Measurements from ENCODE around the gene WFS1.

The WFS1 gene

DNA sequence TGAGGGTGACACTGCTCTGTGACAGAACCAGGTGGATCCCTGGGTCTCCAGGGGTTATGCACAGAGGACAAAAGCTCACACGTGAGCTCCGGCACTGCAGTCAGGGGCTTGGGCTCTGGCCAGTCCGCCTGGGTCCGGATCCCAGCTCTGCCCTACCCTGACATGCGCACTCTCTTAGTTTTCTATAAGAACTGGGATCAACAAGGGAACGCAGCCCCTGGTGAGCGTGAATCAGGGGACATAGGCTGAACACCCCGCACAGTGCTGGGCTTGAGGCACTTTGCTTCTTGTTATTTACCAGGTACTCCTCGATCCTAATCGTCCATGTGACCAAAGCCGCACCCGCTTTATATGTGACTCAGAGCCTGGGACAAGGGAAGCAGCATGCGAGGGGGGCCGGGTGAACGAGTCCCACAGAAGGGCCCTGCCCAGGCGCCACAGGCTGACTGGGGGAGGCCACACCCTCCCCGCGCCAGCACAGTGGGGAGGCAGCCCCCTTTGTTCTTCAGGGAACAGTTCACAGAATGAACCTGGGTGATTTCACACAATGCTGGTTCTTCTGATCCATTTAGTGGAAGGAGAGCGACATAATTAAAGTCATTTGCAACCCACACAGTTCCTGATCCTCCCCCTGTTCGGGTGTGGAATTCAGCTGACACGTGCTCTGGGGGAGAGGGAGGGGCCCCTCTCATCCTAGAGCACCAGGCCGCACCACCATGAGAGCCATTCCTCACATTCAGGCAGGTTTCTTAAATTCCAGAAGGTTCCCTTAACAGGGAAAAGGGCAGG is 55.5 kb downstream of the WFS1 start:
- DNase-seq (ENCODE audit: low read depth in 2 of 2): no peak

DNA sequence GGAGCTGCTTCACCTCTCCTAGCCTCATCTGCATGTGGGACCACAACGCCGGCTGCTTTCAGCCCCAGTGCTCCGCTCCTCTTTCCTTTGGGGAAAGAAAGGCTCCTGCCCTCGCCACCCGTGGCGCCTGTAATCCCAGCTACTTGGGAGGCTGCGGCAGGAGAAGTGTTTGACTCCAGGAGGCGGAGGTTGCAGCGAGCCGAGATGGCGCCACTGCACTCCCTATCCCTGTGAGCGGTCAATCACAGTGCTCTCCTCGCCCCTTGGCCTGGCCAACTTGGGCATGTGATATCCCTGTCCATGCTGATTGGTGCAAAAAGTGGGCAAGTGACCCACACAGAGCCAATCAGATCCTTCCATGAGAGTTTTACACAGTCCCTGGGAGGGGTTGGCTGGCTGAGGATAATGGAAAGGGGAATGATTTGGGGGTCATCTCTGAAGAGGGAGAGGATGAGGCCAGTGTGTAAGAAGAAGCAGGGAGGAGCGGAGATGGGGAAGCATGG is 56.2 kb downstream of the WFS1 start:
- no peak for DNase-seq (ENCODE audit: low read depth in 2 of 2)

DNA sequence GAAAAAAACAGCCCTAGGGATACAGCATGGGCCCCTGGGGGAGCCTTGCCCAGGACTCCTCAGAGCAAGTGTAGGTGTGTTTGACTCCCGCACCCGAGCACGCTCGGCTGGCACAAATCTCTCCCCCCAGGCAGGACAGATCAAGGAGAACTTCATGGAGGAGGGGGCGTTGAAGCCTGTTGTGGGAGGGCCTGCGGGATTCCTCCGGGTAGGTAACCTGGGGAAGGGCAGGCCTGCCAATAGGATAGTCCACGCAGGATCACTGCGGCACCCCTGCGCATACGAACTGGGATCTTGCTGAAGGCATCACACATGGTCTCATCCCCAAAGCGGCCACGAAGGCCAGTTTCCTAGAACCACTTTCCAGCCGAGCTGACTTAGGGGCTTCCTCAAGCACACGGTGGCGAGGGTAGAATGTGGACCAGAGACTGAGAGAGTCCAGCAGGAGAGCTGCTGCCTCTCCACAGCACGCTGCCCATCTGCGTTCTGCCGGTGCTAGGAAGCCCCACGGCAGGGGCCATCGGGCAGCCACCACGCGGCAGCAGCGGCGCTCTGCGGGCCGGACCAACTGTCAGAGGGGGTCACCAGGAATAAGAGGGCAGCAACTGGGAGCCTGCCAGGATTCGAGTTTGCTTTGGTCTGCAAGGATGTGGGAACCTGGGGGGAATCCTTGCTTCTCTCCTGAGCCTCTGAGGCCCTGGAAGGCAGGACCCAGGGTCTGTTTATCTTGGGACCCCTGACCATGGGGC is 56.8 kb downstream of the WFS1 start:
- no peak for DNase-seq (ENCODE audit: low read depth in 2 of 2)

DNA sequence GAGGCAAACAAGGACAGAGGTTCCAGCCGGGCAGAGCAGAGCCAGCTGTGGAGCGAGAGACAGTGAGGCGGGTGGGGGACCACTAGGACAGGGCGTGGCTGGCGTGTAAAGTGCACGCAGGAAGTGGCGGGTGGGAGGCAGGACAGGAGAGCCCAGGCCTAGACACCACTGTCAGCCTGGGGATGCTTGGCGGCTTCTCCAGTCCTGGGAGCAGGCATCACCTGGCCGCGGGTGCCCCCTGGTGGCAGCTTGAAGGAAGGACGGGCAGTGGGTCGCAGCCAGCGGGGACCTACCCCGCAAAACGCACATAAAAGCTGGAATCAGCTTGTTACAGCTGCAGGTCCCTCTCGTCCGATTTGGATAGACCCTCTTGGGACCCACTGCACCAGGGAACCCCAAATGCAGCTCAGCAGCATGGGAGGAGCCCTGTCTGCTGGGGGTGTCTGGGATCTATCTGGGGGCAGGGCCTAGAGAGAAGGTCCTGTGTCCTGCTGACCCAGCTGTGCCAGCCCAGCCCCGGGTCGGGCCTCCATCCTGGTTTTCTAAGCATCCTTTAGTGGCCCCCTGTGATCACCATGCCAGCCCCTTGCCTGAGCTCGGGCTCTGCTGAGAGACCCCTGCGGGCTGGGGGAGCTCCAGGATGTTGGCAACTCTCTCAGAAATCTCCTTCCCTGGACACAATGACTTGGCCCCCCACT is 57.7 kb downstream of the WFS1 start:
- DNase-seq (ENCODE audit: low read depth in 2 of 2): peak; percentile 53 to 66

DNA sequence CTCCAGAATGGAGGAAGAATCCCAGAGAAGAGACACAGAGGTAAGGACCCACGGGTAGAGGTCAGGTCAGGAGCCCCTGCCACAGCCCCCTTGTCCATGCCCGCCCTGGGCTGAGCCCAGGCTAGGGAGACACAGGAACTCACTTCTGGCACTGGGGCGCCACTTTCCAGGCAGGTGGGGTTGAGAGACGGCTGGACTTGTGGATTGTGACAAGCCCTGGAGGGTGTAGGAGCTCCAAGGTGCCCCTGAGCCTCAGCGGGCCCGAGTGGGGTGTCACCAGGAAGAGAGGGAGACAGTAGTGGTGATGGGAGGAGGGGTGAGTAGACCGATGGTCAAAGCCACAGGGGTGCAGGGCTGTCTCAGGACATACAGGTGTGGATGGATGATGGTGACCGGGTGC is 58.9 kb downstream of the WFS1 start:
- no peak for DNase-seq (ENCODE audit: low read depth in 2 of 2)

DNA sequence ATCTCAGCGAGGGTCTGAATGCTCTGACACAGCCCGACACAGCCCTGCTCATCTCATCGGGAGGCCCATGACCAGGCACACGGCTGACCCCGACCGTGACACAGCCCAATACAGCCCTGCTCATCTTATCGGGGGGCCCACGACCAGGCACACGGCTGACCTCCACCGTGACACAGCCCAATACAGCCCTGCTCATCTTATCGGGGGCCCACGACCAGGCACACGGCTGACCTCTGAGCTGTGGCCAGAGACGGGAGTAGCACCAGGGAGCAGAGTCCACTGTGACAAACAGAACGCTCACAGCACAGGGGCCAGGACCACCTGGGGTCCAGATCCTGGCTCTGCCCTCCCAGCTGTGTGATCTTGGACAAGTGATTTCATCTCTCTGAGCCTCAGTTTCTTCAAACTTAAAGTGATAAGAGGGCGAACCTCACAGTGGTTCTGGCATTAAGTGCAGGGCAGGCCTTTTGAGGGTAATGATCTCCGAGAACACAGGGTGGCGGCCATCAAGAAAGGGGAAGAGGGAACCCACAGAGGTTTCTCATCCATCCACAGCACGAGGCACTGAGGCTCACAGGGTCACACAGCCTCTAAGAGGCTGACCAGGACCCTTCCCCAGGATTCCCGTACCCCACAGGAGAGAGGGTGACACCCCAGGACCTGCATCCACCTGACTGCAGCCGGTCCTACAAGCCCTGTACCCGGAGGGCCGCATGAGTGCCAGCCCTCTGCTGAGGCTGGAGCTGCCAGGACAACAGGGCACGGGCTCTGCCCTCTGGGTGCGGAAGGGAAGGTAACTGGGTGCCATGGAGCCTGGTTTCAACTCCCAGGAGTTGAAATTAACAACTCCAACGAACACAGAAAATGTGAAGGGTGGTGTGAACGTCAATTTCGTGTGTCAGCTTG is 60.1 kb downstream of the WFS1 start:
- no peak for DNase-seq (ENCODE audit: low read depth in 2 of 2)

DNA sequence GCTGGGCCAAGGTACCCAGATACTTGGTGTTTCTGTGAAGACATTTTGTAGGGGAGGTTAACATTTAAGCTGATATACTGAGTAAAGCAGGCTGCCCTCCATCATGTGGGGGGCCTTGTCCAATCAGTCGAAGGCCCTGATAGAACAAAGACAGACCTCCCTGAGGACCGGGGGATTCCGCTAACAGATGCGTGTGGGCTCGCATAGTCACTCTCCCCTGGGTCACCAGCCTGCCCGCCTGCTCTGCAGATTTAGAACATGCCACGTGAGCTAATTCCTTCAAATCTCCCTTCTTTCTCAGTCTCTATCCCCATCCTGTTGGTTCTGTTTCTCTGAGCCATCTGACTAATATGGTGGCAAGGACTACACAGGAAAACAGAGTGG is 60.7 kb downstream of the WFS1 start:
- DNase-seq (ENCODE audit: low read depth in 2 of 2): no peak

DNA sequence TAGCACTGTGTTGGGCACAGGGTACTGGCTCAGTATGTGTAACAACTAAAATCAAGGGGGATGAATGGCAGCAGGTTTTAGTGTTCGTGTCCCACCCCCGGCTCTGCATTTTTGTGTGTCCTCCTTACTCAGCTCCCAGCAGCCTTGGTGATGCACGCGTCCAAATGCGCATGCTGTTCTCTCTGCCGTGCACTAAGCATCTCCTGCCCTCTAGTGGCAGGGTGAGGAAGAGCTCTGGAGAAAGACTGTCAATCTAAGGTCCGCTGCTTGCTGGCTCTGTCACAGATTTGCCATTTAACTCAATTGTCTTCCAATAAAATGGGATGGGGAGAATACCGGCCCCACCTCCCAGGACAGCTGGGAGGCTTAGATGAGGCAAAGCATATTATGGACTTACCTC is 61.4 kb downstream of the WFS1 start:
- DNase-seq (ENCODE audit: low read depth in 2 of 2): no peak

DNA sequence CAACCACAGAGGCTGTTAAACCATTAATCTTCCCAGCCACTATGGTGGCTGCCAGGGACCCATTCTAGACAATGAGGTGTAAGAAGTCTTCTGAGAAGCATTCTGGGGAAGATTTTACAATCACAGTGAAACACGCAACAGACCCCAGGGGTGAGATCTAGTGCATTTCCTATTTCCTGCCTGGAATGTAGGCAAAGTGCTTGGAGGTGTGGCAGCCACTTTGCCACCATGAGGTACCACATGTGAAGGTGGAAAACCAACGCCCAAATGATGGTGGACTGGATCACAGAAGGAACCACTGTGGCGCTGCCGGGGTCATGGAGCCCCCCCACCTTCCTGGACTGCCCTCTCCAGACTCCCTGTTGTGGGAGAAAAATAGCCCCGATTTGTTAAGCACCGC is 61.8 kb downstream of the WFS1 start:
- no peak for DNase-seq (ENCODE audit: low read depth in 2 of 2)

DNA sequence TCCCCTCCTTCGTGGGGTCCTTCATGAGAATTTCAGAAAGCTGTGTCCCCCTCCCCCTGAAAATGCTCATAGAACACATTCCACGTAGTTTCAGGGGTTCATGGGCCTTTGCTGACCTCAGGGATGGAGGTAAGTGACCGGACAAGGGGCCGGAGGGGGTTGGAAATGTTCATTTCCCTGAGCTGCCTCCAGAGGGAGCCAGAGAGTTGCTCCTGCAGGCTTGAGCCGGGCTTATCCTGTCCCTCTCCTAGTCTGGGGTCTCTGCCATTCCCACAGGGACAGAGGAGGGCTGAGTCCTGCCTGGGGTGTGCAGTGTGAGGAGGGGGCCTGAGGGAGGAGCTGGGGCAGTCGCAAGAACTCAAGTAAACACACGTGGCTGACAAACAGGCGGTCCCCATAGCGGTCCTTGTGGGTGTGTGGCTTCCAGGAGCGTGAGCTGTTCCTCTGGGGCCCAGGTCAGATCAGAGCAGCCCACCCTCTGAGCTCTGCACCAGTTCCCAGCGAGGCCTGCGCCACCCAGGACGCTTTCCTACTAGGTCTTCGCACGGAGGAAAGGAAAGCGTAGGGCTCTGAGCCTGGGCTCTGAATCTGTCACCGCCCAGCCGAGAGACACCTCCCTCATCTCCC is 62.5 kb downstream of the WFS1 start:
- DNase-seq (ENCODE audit: low read depth in 2 of 2): no peak

DNA sequence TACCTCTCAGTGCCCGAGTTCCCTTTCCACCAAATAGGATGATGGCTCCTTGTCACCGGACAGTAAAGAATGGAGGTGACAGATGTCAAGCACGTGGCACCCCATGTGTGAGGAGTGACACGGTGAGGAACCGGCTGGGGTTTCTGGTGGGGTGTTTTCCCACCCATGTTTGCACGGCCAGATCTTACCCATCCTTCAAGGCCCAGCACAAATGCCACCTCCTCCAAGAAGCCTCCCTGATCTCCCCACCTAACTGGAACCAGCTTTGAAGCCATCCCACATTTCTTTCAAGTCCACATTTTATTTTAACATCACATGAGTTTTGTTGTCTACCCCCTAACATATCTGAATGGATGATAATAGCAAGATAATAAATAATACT is 63.0 kb downstream of the WFS1 start:
- no peak for DNase-seq (ENCODE audit: low read depth in 2 of 2)

DNA sequence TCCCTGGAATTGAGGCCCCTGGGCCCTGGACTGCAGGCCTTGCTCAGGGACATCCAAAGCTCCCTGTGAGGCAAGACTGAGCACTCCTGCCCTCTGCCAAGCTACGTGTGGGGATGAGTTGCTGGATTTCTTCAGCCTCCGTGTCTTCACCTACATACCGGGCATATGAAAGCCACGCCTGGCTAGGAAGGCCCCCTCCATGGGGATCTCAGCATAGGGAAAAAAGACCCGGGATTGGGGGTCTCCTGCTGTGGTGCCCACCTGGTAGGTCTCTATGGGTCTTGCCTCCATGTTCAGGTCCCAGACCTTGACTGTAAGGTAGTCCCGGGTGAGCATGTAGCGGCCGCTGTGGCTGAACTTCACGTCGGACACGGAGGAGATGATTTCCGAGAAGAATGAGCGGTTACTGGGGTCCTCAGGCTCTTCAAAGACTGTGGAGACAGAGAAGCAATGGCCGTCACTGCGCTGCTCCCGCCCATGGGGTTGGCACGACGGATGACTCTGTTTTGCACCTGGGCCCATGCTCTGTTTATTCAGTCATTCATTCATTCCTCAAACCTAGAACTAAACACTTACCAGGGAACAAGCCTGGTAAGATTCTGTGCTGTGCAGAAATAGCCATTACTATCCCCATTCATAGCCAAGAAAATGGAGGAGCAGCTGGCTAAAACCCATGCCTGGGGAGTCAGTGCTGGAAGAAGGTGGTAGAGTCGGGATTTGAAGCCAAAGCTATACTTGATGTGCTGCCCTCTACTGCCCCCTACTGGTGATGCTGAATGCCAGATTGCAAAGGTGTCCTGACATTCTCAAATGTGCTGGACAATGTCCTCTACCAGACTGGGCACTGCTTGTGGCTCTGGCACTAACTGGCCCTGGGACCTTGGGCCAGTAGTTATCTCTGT is 63.9 kb downstream of the WFS1 start:
- DNase-seq (ENCODE audit: low read depth in 2 of 2): no peak

DNA sequence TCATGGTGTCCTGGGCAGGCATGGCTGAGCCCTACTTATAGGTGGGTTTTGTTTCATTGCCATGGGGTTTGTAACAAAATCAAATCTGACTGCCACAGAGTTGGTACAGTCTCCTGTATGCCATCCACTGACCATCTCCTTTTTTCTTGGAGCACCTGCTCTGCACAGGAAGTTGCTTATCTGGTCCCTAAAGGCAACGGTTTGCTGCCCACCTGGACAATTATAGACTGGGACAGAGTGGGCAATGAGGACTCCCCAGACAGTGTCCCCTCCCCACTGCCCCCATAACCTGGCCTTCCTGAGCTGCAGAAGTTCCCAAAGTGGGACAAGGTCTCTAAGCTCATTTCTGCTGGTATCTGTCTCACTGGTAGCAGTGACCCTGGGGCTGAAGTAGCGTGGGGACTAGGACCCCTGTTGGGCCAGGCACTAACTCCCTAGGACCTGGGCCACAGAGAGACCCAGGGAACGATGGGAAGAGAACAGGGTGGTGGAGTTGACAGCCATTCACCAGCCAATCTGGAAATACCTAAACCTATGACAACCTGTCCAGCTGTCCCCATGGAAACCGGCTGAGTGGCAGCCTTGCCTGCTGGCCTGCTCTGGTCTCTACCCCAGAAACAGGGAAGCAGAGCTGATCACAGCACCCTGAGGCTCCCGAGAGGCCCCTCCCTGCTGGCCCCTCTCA is 64.7 kb downstream of the WFS1 start:
- DNase-seq (ENCODE audit: low read depth in 2 of 2): no peak

DNA sequence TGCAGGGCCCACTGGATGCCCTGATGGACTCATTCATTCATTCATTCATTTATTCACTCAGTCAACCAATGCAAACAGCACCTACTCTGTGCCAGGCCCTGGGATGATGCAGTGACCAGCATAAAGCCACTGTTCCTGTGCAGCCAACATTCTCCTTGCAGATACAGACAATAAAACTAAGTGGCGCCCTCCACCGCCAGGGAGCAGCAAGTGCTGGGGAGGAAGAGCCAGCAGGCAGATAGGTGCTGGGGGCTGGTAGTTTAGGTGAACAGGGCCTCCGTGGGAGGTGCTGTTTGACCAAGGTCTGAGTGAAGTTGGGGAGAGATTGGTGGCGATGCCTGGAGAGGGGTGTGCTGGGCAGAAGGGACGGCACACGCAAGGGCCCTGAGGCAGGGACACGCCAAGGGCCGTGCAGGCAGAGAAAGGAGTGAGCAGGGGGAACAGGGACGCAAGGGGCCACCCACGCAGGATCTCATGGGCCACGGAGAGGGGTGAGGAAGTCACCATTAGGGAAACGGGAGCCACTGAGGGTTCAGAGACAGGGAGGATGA is 65.5 kb downstream of the WFS1 start:
- no peak for DNase-seq (ENCODE audit: low read depth in 2 of 2)

DNA sequence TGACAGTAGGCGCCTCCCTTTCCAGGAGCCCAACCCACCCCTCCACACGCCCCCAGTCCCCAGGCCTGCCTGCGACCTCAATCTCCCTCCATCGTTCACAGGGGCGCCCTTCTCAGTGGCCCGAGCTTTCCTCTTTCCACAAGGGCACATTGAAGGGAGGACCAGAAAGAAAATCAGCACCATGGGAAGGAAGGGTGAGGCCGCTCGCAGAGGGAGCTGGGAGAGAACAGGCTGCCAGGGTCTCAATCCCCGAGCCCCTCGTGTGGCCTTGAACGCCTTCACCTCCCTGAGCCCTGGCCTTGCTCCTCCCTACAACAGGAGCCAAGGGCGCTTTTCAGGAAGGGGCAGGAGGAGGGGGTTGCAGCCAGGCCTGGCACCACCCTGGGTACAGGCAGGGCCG is 66.5 kb downstream of the WFS1 start:
- no peak for DNase-seq (ENCODE audit: low read depth in 2 of 2)

DNA sequence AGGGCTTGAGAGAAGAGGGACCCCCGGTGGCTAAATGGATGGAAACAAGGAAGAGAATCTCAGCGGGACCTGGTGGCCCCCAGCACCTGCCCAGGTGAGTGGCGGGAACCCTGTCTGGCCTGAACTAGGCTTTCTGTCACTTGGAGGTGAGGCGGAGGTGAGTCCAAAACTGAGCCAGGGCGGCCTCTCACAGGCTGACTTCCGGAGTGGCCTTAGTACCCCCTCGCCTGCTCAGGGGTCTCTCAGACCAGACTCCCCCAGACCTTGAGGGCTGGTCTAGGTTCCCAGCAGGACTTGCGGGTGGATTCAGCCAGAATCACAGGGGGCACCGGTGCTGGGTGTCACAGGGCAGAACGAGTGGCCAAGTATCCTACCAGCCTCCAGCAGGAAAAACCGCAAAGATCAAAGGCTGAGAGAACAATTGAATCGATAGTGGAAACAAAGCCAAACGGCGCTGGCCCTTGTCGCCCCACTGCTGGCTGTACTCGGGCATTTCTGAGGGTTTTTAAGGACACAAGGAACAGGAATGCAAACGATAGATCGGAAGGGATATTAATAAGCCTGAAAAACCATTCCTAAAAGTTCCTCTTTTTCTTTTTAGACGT is 67.8 kb downstream of the WFS1 start:
- no peak for DNase-seq (ENCODE audit: low read depth in 2 of 2)

DNA sequence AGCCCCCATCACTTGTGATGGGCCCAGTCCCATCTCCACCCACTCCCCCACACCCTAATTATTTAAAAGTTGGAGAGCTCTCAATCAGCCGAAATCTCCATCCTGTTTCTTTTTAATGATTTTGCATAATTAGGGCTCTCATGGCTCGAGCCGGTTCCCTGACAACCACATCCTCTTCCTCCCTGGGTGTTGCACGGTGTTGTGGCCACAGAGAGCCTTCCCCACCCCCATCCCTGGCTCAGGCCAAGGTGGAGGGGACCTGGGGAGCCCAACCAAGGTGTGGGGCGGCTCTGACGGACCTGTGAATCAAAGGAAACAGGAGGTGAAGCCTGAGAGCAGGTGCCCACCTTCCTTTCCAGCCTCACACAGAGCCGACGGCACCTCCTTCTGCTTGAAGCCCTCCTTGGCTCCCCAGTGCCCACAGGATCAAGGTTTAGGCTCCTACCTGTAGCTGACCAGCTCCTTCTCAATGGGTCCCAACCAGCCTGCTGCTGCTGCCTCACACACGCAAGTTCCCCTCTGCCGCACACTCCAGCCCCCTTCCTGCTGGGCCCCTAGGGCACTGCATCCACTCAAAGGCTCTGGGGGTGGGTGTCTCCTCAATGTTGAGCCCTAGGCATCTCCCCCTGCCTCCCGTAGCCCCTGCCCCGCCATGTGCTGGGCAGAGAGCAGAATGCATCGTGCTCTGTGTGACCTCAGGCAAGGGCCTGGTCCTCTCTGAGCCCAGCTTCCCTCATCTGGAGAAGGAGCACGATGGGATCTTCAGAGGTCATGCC is 68.7 kb downstream of the WFS1 start:
- DNase-seq (ENCODE audit: low read depth in 2 of 2): no peak

All from stimulated activated CD8-positive, alpha-beta memory T cell treated with anti-CD3 and anti-CD28 coated beads, Interleukin-7, amount 100 ng/mL, for 1 hour (primary cell).